ENCODE data around the gene RGS1. TPM values are rescaled to one million over a fixed set of nuclear protein-coding genes. Genes with fewer than 3 reads are reported as not detected.

The RGS1 gene
- total RNA-seq, 1 donor from 2014 or later, result not detected

Other genes starting within 250 kb of the RGS1 start
- gene RGS13, start 60.4 kb downstream of the RGS1 start, total RNA-seq, result not detected in 2 replicates
- gene RGS2, start 233.3 kb downstream of the RGS1 start, total RNA-seq, result 6.0 and 7.6 TPM in 2 replicates

All from osteocyte (in vitro differentiated cells).